ENCODE measurements around the gene CHMP3. TPM values are rescaled to one million over a fixed set of nuclear protein-coding genes. Genes with fewer than 3 reads are reported as not detected.
"Not testable (repeated sequence)": the region's sequence is repeated elsewhere in the genome, so short reads cannot be mapped to it uniquely, and the experiment has no call there.

Gene CHMP3
- total RNA-seq, 1 experiment from 2014 or later: 51.3 TPM

- no peak for DNase-seq (ENCODE audit: low read depth)
These were observed 50.4 kb downstream of the CHMP3 start for GRCh38 chr2:86512892-86513291.

- no peak for DNase-seq (ENCODE audit: low read depth)
These were observed 51.2 kb downstream of the CHMP3 start for GRCh38 chr2:86512034-86512433.

GRCh38 chr2:86510436-86510933 is 52.8 kb downstream of the CHMP3 start:
- no peak for DNase-seq (ENCODE audit: low read depth)

GRCh38 chr2:86507600-86507999 is 55.6 kb downstream of the CHMP3 start:
- no peak for DNase-seq (ENCODE audit: low read depth)

GRCh38 chr2:86500325-86501083 is 62.7 kb downstream of the CHMP3 start:
- DNase-seq (ENCODE audit: low read depth): no peak

GRCh38 chr2:86499326-86499725 is 63.9 kb downstream of the CHMP3 start:
- DNase-seq (ENCODE audit: low read depth): no peak

- peak; percentile 12 for DNase-seq (ENCODE audit: low read depth)
These were observed 64.6 kb downstream of the CHMP3 start for GRCh38 chr2:86498468-86499260.

- DNase-seq (ENCODE audit: low read depth): not testable (repeated sequence)
These were observed 66.9 kb downstream of the CHMP3 start for GRCh38 chr2:86496391-86496790.

- no peak for DNase-seq (ENCODE audit: low read depth)
These were observed 71.2 kb downstream of the CHMP3 start for GRCh38 chr2:86492048-86492453.

GRCh38 chr2:86491088-86491487 is 72.2 kb downstream of the CHMP3 start:
- no peak for DNase-seq (ENCODE audit: low read depth)

GRCh38 chr2:86490245-86490644 is 73.0 kb downstream of the CHMP3 start:
- no peak for DNase-seq (ENCODE audit: low read depth)

- DNase-seq (ENCODE audit: low read depth): no peak
These were observed 73.7 kb downstream of the CHMP3 start for GRCh38 chr2:86489542-86489941.

GRCh38 chr2:86488561-86489250 is 74.5 kb downstream of the CHMP3 start:
- no peak for DNase-seq (ENCODE audit: low read depth)

GRCh38 chr2:86487062-86487461 is 76.2 kb downstream of the CHMP3 start:
- no peak for DNase-seq (ENCODE audit: low read depth)

- DNase-seq (ENCODE audit: low read depth): no peak
These were observed 77.4 kb downstream of the CHMP3 start for GRCh38 chr2:86485802-86486201.

- DNase-seq (ENCODE audit: low read depth): no peak
These were observed 78.1 kb downstream of the CHMP3 start for GRCh38 chr2:86485103-86485502.

GRCh38 chr2:86484385-86484784 is 78.9 kb downstream of the CHMP3 start:
- no peak for DNase-seq (ENCODE audit: low read depth)

GRCh38 chr2:86482034-86482433 is 81.2 kb downstream of the CHMP3 start:
- DNase-seq (ENCODE audit: low read depth): peak; percentile 7

GRCh38 chr2:86480105-86480504 is 83.1 kb downstream of the CHMP3 start:
- DNase-seq (ENCODE audit: low read depth): no peak

GRCh38 chr2:86477349-86477748 is 85.9 kb downstream of the CHMP3 start:
- DNase-seq (ENCODE audit: low read depth): no peak

GRCh38 chr2:86476918-86477317 is 86.3 kb downstream of the CHMP3 start:
- no peak for DNase-seq (ENCODE audit: low read depth)

- DNase-seq (ENCODE audit: low read depth): no peak
These were observed 87.2 kb downstream of the CHMP3 start for GRCh38 chr2:86476092-86476491.

Measured in HT1080 (cell line).